Stimulated activated CD4-positive, alpha-beta T cell treated with anti-CD3 and anti-CD28 coated beads, Interleukin-4, amount 100 ng/mL, for 4 hours (primary cell): ENCODE data around the gene KANSL1.
A peak's percentile ranks its signal among the peaks of the same experiment; 100 is the strongest.

ENCODE experiments used
- DNase-seq, 2 experiments: peaks; one replicate each; pipeline ENCODE4 v3.0.0-alpha.2; 2020

The KANSL1 gene

DNA sequence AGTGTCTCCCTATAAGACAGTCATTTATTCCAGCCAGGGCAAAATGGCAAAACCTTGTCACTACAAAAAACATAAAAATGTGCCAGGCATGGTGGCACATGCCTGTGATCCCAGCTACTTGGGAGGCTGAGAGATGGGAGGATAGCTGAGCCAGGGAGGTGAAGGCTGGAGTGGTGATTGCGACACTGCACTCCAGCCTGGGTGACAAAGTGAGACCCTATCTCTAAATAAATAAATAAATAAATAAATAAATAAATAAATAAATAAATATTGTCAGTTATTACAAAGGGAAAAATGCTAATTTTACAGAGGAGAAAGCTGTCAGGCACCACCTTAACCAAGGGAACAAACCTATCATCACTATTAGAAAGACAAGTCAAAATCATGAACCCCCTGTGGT, 118.7 kb downstream of the KANSL1 start:
- DNase-seq: no peak

DNA sequence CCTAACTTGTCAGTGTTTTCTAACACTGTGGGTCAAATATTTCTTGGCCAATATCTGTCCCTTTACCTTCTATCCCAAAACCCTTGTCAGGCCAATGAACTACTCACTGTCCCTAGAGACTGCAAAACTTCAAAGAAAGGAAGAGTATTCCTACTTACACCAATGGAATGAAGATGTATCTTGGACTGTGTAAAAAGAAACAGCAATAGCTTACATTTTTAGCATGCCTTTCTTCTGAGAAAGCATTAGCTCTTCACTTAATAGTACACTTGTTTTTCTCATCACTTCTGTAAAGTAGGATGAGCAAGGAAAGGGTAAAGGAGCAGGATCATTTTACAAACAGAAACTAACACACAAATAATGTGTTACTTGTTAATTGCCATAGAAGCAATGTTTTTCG, 120.2 kb downstream of the KANSL1 start:
- DNase-seq: no peak

DNA sequence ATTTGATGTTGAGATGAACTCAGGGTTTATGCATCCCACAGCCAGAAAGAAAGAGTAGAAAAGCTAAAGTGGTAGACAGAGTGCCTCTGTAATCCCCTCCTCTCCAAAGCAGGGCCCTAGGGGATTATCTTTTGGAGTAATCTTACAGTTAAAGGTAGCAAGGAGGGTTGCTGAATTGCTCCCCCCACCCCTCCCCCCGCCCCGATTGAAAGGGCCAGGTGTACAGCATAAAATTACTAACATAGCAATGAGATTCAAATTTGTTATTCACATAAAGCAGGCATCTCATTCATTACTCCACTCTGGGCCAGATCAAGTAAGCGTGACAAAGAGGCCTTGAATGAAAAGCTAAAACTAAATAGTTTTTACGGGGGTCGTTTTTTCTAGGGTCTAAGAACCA, 121.4 kb downstream of the KANSL1 start:
- no peak for DNase-seq

DNA sequence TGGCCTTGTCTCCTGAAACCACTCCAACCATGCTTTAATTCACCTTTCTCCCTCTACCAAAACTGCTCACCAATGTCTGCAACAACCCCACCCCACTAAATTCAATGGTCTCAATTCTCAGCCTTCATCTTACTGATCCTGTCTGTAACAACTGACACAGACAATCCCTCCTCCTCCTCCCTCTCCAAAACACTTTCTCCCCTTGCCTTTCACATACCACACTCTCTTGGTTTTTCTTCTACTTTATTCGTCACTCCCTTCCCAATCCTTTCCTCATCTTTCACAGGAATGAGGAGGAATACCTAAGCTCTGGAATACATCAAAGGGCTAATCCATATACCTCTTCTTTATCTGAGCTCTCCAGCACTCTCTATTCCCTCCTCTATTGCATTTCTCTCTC, 128.8 kb downstream of the KANSL1 start:
- DNase-seq: no peak

DNA sequence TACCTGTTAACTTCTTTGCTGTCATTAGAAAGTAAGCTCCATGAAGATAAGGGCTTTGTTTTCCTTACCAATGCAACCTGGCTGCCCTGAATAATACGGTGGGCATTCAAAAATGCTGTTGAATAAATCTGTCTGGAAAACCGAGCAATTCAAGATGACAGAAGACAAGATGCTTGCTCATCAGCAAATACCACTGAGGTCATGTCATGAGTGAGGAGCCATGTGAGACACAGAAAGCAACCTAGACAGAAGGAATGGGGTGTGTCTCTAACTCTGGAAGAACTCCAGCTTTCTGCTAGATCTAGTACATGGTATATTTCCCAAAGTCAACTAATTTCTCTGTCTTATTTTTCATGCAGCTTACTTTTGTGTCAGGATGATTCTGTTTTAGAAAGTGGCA, 130.0 kb downstream of the KANSL1 start:
- DNase-seq: no peak

DNA sequence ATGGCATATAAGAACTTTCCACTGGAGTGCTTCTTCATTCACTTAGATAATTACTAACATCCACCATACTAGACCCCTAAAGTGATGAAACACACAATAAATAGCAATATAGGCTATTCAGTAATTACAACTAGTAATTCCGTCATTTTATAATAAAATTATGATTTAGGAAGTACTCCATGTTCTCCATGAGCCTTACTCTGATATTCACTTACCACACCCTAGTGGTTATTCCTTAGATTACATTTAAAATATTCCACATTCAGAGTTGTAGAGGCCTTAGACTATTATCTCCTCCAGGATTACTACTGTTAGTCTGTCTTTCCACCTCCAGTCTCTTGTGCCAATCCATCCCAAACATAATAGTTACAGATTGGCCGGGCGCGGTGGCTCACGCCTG, 131.8 kb downstream of the KANSL1 start:
- no peak for DNase-seq

DNA sequence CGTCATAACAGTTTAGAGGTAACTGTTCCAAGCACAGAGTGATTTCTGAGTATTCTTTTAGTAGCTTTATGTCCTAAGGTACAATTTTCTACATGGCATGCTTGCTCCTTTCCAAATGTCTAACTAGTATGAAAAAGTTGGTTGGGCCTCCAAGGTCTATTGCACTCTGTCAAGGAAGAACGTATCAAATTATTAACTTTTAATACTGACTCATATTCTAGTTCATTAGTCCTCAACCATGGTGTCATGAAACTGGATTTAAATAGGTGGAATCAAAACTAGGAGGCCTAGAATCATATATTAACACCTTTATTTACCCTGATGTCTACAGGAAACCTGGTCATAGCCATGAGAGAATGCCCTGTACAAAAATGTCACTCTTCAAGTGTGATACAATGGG, 132.8 kb downstream of the KANSL1 start:
- DNase-seq: no peak

DNA sequence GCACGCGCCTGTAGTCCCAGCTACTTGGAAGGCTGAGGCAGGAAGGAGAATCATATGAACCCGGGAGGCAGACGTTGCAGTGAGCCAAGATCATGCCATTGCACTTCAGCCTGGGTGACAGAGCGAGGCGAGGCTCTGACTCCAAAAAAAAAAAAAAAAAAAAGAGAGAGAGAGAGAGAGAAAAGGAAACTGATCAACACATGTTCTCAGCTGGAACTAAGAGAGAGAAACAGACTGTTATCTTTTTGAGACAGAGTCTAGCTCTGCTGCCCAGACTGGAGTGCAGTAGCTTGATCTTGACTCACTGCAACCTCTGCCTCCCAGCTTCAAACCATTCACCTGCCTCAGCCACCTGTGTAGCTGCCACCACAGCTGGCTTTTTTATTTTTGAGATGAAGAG, 133.7 kb downstream of the KANSL1 start:
- DNase-seq: no peak

DNA sequence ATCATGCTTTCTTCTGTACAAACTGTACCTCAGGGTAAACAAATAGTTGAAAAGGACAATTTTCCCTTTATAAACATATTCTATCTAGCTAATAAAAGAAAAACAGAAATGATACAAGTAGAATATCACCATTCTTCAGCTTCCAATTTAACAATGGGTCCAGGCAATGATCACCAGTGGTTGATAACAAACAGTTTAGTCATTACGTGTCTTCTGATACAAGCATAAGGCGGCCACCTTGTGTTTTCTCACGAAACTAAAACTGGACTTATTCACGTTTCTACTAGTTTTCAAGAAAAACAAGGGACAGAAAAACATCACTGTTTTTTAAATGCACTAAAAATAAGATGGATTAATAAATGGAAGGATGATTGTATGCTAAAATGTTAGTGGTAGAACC, 135.9 kb downstream of the KANSL1 start:
- no peak for DNase-seq

DNA sequence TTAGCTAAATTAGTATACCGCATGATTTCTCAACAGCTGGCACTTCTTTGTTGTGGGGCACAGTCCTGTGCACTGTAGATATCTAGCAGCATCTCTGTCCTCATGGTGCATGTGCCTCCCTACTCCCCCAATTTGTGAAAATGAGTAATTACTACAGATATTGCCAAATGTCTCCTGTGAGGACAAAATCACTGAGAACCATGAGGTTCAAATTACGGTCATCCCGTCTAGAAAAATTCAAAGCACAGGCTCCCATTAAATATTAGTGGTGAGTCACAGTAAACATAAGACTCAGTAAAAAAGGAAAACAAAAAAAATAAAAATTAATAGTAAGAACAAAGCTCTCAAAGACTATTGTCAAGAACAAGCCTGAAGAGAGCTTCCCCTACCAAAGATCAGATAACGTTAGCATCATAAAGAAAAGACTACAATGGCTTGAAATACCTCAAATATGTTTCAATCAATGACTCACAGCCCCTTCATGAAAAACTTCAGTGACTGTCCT, 136.4 kb downstream of the KANSL1 start:
- DNase-seq: no peak

DNA sequence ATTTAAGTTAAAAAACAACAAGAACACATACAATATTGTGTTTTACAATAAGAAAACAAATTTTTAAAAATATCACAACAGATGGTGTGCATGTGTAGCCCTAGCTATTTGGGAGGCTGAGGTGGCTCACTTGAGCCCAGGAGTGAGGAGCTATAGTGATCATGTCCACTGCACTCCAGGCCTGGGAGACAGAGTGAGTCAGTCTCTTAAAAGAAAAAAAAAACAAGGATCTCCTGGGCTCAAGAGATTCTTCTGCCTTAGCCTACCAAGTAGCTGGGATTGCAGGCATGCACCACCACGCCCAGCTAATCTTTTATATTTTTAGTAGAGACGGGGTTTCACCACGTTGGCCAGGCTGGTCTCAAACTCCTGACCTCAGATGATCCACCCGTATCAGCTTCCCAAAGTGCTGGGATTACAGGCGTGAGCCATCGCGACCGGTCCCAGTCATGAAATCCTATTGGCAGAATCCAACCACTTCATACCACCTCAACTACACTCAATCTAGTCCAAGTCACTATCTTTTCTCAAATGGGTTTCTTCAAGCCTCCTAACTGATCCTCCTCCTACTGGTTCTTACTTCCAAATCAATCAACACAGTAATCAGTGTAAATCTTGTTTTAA, 139.2 kb downstream of the KANSL1 start:
- DNase-seq: no peak

DNA sequence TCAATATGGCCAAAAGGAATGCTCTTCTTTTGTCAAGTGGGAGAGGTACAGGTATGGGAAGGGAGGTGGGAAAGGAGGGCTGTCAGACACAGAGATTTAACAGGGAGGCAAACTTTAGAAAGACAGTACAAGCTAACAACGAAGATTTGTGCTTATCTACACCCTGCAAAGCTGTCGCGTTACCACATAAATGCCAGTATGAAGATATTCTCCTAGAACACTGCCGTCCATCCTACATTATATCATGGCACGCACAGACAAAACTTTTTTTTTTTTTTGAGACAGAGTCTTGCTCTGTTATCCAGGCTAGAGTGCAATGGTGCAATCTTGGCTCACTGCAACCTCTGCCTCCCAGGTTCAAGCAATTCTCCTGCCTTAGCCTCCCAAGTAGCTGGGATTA, 143.6 kb downstream of the KANSL1 start:
- no peak for DNase-seq

DNA sequence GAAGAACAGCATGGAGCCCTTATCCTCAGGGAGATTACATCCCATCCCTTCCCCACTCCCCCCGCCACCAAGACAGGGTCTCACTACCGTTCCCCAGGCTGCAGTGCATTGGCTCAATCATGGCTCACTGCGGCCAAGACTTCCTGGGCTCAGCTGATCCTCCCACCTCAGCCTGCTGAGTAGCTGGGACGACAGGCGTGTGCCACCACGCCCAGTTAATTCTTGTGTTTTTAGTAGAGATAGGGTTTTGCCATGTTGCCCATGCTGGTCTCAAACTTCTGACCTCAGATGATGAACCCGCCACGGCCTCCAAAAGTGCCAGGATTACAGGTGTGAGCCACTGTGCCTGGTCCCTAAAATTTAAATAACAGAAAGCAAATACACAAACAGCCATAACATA, 145.4 kb downstream of the KANSL1 start:
- DNase-seq: no peak

DNA sequence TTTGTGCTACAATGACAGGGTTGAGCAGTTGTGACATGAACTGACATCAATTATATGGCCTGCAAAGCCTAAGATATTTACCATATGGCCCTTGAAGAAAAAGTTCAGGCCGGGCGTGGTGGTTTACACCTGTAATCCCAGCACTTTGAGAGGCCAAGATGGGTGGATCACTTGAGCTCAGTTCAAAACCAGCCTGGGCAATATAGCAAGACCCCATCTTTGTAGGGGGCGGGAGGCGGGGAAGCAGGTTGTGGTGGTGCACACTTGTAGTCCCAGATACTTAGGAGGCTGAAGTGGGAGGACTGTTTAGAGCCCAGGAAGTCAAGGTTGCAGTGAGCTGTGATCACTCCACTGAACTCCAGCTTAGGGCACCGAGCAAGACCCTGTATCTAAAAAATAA, 145.8 kb downstream of the KANSL1 start:
- no peak for DNase-seq

DNA sequence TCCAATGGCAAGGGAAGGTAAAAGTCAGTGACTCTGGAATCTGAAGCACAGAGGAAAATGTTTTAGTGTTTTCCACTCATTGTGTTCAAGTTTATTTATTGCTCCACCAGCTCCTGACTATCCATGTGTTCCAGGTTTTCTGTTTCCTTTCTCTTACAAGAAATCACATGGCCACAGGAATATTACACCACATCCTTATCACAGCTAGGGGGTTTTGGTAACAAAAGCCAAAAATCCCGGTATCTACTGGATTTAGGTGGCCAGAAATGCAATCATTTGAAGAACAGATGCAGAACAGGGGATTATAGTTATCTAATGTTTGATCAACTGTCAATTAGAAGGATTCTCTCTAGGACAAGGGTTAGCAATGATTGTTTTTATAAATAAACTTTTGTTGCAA, 146.3 kb downstream of the KANSL1 start:
- DNase-seq: no peak

DNA sequence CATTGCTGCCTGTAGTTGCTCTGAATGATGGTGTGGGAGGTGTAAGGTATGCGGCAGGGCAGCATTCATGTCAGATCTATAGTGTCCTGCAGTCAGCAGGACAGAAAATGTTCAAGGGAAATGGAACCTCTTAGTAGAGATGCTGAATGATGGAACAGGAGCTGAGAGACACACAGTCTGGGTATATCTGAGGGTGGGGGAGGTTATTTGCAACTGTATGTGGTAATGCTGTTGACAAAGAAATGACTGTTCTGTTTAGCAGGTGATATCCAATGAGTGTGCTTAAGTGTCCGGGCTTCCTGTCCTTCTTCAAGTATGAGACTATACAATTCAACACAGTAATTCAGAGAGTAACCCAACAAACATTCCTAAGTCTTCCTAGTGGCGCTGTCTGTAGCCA, 147.6 kb downstream of the KANSL1 start:
- no peak for DNase-seq

DNA sequence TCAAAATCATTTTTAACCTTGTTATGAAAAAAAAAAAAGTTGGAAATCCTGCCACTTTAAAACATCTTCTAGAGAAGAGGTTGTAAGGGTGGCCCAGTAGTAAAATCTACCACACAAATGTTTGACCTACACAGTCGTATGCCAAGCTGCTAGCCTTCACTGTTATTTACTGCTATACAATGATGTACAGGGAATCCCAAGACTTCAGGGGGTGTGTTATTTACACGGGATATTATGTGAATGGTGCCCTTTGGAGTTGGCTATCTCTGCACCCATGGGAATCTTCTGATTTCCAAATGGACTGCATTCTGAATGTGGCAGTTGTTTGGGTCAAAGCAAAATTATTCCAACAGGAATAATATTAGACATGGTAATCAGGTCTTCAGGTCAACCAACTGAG, 148.2 kb downstream of the KANSL1 start:
- no peak for DNase-seq

DNA sequence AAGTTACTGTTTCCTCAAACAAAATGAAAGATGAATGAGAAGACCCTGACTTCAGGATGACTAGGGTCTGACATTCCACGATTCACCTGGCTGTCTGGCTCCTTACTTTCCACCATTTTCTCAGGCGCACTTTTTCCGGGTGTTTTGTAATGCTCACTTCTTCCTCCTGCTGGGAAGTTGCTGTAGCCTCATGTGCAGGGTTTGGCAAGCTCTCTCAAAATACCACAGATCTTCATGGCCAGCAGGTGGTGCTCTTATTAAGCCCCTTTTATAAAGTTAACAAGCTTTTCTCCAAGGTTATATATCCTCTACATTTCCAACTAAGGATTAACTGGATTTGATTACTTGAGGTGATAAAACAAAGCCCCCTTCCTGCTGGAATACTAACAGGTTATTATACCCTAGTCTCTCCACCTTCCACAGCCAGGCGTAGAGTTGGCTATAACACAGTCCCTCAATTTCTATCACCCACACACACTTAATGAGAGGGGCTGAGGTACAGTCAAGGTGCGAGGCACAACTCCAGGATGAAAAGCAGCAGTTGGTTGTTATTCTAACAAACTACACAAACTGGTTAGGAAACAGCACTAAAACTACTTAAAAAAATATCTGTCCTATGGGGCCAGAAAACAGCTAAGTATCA, 148.8 kb downstream of the KANSL1 start:
- DNase-seq: peak; percentile 25 to 45

DNA sequence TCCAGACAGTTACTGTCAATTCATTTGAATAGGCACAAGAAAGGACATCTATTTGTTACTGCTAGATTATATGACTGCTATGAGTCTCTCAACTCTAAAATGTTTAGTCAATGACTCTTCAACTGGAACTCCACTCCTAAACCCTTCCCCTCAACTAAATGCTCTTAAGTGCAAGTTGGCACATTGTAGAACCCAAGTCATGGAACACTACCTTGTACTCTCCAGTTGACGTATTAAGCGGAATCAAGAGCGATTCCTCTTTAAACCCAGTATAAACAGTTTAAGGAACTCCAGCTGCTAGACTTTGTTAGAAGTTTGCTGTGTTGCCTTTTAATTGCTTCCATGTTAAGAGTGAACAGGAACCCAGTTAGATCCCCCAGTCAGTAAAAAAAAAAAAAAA, 149.6 kb downstream of the KANSL1 start:
- DNase-seq: no peak

DNA sequence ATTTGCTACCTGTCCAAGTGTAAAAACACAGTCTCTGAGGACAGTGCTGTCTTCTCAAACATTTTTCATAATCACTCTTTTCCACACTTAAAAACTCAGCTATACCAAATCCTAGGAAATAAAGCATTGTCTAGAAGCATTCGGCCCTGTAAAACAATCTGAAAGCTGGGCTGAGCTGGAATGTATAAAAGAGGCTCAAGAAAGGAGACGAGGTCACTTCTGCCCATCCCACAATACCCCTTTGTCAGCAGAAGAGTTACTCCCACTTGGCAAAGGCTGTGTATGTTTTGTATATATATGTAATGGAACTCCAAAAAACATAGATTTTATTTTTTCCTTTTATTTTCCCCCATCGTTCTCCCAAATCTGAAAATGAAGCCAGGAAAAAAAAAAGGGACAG, 150.3 kb downstream of the KANSL1 start:
- no peak for DNase-seq

DNA sequence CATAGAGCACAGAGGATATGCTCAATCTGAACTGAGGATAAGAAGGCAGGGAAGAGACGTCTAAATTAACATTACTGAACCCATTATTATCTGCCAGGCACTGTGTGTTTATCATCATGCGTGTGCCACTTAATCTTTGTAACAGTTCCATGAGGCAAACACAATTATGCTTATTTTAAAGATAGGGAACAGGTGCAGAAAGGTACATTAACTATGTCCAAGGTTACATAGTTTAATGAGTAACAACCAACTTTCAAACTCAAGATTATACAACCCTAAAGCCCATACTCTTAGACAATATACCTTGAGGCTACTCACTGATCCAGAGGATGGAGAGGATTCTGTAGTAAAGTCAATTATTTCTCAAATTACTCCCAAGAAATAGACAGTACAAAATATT, 151.0 kb downstream of the KANSL1 start:
- no peak for DNase-seq

DNA sequence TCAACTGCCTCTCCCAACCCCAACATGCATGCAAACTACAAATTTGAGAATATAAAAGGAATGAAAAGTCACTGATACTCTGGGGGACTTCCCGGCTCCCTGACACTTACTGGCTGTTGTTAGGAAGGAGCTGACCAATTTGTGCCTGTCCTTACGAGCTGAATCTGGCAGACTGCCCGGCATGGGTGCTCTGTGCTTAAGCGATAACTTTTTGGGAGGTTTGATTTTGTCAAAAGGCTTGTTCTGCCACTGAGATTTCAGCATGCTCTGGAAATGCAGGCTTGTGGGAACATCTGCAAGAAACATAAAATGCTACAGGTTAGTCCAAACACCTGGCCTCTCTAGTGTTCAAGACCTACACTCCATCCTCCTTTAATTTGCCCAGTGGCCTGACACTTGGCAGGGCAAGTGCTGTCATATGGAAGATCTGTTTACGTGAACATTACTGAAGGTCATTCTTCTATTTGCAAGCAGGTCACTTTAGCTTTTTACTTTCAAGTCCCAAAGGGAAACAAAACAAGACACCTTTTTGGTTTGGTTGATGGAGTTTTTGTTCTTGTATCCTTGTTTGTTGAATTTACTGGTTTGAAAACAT, 153.5 kb downstream of the KANSL1 start:
- DNase-seq: no peak

DNA sequence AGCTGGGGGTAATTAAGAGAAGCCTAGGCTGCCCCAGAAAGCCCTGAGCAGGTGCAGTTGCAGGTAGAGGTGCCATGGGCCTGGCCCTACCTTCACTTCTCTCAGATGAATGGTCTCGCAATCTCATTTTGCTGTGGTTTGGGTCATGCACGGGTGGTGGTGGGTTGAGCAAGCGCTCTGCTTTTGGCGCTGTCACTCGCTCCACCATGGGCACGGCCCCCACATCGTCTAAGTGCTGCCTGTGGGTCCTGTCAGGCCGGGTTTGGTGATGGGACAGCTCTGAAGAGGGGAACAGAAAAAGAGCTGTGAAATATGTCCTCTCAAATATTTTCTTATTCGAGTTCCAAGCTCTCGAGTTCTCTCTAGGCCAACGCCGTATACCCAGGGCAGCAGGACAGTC, 154.3 kb downstream of the KANSL1 start:
- no peak for DNase-seq

DNA sequence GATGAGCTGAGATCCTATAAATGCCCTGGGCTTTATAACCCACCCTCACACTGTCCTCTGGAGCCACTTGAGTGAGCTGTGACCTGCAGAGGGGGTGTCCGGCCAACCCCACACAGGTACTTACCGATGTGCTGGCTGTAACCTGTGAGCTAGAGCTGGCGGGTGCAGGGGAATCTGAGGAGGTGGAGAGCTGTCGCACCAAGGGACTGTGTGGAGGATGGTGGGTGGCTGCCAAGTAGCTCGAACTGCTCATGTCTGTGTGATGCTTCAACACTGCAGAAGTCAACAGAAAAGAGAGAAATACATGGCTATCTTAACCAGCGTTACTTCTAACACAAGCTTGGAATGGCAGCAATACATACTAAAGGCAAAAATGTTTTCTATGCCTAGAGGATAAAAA, 154.8 kb downstream of the KANSL1 start:
- DNase-seq: no peak
